GM12891 (cell line): Measurements from ENCODE around the gene MLLT10.

ENCODE experiments used
- PAX5 ChIP-seq: IDR thresholded peaks from 2 replicates; pipeline ENCODE4 v1.6.1; 2011; ENCODE audit warnings: low read length, moderate library complexity, mild to moderate bottlenecking; ENCODE audit not compliant: insufficient read depth, severe bottlenecking
- POLR2A ChIP-seq: IDR thresholded peaks from 2 replicates; pipeline ENCODE4 v1.6.1; 2011; ENCODE audit warnings: low read depth, low read length, control low read depth
- POLR2AphosphoS5 ChIP-seq: IDR thresholded peaks from 2 replicates; pipeline ENCODE4 v1.6.1; 2011; ENCODE audit warnings: low read depth, low read length, control low read depth
- POU2F2 ChIP-seq: IDR thresholded peaks from 2 replicates; pipeline ENCODE4 v1.6.1; 2011; ENCODE audit warnings: low read depth, mild to moderate bottlenecking, control low read depth, low read length, moderate library complexity
- SPI1 ChIP-seq: IDR thresholded peaks from 2 replicates; pipeline ENCODE4 v1.6.1; 2011; ENCODE audit warnings: low read depth, low read length, control low read depth
- TAF1 ChIP-seq: IDR thresholded peaks from 2 replicates; pipeline ENCODE4 v1.6.1; 2011; ENCODE audit warnings: low read depth, low read length, control low read depth

- TF ChIP-seq POLR2AphosphoS5 (no peak), POLR2A (no peak), SPI1 (no peak), TAF1 (no peak), PAX5 (no peak), POU2F2 (no peak)
Measured at GRCh38 chr10:21661087-21661486, 127.1 kb downstream of the MLLT10 start.
